Astrocyte (in vitro differentiated cells and primary cell): Measurements from ENCODE around the gene RAVER1. TPM values are rescaled to one million over a fixed set of nuclear protein-coding genes. Genes with fewer than 3 reads are reported as not detected.

Experiments used
- DNase-seq: peaks from one replicate; pipeline ENCODE4 v3.0.0-alpha.2; 2010; ENCODE audit warnings: low read depth
- FAIRE-seq: peaks from 2 replicates; lab custom pipeline; 2011; peaks lifted over from hg19 to GRCh38; lab: Jason Lieb, UNC
- H2AFZ ChIP-seq: 2 replicates; pipeline ENCODE4 v1.6.0; 2012; ENCODE audit warnings: low read depth, low read length, inconsistent platforms
- H3K27ac ChIP-seq: 2 replicates; pipeline ENCODE4 v1.5.1; 2011; ENCODE audit warnings: low read depth, low read length, inconsistent platforms
- H3K27me3 ChIP-seq: 2 replicates; pipeline ENCODE4 v1.6.0; 2011; ENCODE audit warnings: low read length, inconsistent platforms; ENCODE audit not compliant: insufficient read depth
- H3K36me3 ChIP-seq: 2 replicates; pipeline ENCODE4 v1.5.1; 2011; ENCODE audit warnings: low read length, inconsistent platforms; ENCODE audit not compliant: insufficient read depth
- H3K4me1 ChIP-seq: 2 replicates; pipeline ENCODE4 v1.5.1; 2011; ENCODE audit warnings: low read length, inconsistent platforms; ENCODE audit not compliant: insufficient read depth
- H3K4me2 ChIP-seq: 2 replicates; pipeline ENCODE4 v1.6.0; 2012; ENCODE audit warnings: low read length, inconsistent platforms
- H3K4me3 ChIP-seq: 2 replicates; pipeline ENCODE4 v1.5.1; 2011; ENCODE audit warnings: low read depth, mild to moderate bottlenecking, low read length, inconsistent platforms; ENCODE audit not compliant: insufficient read depth
- H3K79me2 ChIP-seq: 2 replicates; pipeline ENCODE4 v1.6.0; 2012; ENCODE audit warnings: mild to moderate bottlenecking, low read length, inconsistent platforms; ENCODE audit not compliant: insufficient read depth
- H3K9ac ChIP-seq: 2 replicates; pipeline ENCODE4 v1.6.0; 2012; ENCODE audit warnings: mild to moderate bottlenecking, low read length, inconsistent platforms
- H3K9me3 ChIP-seq: 2 replicates; pipeline ENCODE4 v1.5.1; 2012; ENCODE audit warnings: low read depth, mild to moderate bottlenecking, low read length, inconsistent platforms; ENCODE audit not compliant: insufficient read depth
- H4K20me1 ChIP-seq: 2 replicates; pipeline ENCODE4 v1.6.0; 2012; ENCODE audit warnings: low read length, inconsistent platforms; ENCODE audit not compliant: insufficient read depth
- H3K27ac Mint-ChIP-seq: one replicate; pipeline ENCODE4 v1.8.0; 2021; ENCODE audit warnings: mild to moderate bottlenecking, mixed read lengths; ENCODE audit not compliant: unreplicated experiment
- H3K27me3 Mint-ChIP-seq: one replicate; pipeline ENCODE4 v1.8.0; 2021; ENCODE audit warnings: low read depth, mixed read lengths; ENCODE audit not compliant: unreplicated experiment
- H3K36me3 Mint-ChIP-seq: one replicate; pipeline ENCODE4 v1.8.0; 2021; ENCODE audit warnings: low read depth, mixed read lengths; ENCODE audit not compliant: unreplicated experiment
- H3K4me1 Mint-ChIP-seq: one replicate; pipeline ENCODE4 v1.8.0; 2021; ENCODE audit warnings: low read depth, mixed read lengths; ENCODE audit not compliant: unreplicated experiment
- H3K4me3 Mint-ChIP-seq: one replicate; pipeline ENCODE4 v1.8.0; 2021; ENCODE audit warnings: mild to moderate bottlenecking, moderate library complexity, mixed read lengths; ENCODE audit not compliant: unreplicated experiment
- H3K9me3 Mint-ChIP-seq: one replicate; pipeline ENCODE4 v1.8.0; 2021; ENCODE audit warnings: mild to moderate bottlenecking, mixed read lengths; ENCODE audit not compliant: unreplicated experiment
- EZH2 ChIP-seq: IDR thresholded peaks from 2 replicates; pipeline ENCODE4 v1.6.1; 2012; ENCODE audit warnings: mild to moderate bottlenecking, low read length, inconsistent platforms; ENCODE audit not compliant: insufficient read depth
- total RNA-seq: library from RNA; stranded (reverse); gene quantifications from 2 replicates; pipeline ENCODE4 v1.2.1, GENCODE V29; 2021
- TF ChIP-seq, protein P1 (sequence below): IDR thresholded peaks from 2 replicates; pipeline ENCODE4 v1.5.1; 2011; ENCODE audit warnings: low read depth, mild to moderate bottlenecking, inconsistent platforms, low read length, moderate library complexity; ENCODE audit not compliant: insufficient read depth

Gene RAVER1
- total RNA-seq, 1 donor from 2014 or later = 29.6 TPM

DNA sequence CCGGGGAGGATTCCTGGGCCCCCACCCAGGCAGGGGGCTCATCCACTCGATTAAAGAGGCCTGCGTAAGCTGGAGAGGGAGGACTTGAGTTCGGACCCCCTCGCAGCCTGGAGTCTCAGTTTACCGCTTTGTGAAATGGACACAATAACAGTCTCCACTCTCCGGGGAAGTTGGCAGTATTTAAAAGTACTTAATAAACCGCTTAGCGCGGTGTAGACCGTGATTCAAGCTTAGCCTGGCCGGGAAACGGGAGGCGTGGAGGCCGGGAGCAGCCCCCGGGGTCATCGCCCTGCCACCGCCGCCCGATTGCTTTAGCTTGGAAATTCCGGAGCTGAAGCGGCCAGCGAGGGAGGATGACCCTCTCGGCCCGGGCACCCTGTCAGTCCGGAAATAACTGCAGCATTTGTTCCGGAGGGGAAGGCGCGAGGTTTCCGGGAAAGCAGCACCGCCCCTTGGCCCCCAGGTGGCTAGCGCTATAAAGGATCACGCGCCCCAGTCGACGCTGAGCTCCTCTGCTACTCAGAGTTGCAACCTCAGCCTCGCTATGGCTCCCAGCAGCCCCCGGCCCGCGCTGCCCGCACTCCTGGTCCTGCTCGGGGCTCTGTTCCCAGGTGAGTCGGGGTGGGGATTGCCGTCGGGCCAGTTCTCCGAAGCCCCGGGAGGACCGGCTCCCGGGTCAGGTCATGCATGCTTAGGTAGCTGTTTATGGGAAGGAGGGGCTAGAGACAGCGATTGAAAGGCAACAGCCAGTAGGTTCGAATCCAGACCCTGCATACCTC lies 62.5 kb downstream of the RAVER1 start, which contains the start of gene ICAM1:
ICAM1 (plus strand) TSS at position 505 of the 779 bp plus-strand sequence; CDS start at position 545, 40 bp downstream.
- no peaks in the 10 kb centered on the region for H3K79me2 ChIP-seq
- Mint-ChIP-seq H3K9me3 (no peaks in the 10 kb centered on the region), H3K27ac (no peak within 1 kb of the TSS), H3K4me1 (no peaks in the 10 kb centered on the region), H3K27me3 (peaks cover 25% of the 10 kb centered on the region), H3K4me3 (peak within 1 kb of the TSS; percentile 34), H3K36me3 (no peaks in the 10 kb centered on the region)
- H3K4me3 ChIP-seq = peak within 1 kb of the TSS; percentile 22
- H3K4me1 ChIP-seq = peaks cover 12% of the 10 kb centered on the region
- peak within 1 kb of the TSS; percentile 55 for H2AFZ ChIP-seq
- H3K4me2 ChIP-seq = peak within 1 kb of the TSS; percentile 76
- DNase-seq (peak; percentile 45), FAIRE-seq (no peak)
- H3K9ac ChIP-seq = peak within 1 kb of the TSS; percentile 29
- no peak within 1 kb of the TSS for H3K27ac ChIP-seq
- H3K27me3 ChIP-seq = peaks cover 13% of the 10 kb centered on the region
- no peaks in the 10 kb centered on the region for H4K20me1 ChIP-seq
- H3K36me3 ChIP-seq = no peaks in the 10 kb centered on the region
- no peaks in the 10 kb centered on the region for H3K9me3 ChIP-seq
- TF ChIP-seq, protein P1, sequence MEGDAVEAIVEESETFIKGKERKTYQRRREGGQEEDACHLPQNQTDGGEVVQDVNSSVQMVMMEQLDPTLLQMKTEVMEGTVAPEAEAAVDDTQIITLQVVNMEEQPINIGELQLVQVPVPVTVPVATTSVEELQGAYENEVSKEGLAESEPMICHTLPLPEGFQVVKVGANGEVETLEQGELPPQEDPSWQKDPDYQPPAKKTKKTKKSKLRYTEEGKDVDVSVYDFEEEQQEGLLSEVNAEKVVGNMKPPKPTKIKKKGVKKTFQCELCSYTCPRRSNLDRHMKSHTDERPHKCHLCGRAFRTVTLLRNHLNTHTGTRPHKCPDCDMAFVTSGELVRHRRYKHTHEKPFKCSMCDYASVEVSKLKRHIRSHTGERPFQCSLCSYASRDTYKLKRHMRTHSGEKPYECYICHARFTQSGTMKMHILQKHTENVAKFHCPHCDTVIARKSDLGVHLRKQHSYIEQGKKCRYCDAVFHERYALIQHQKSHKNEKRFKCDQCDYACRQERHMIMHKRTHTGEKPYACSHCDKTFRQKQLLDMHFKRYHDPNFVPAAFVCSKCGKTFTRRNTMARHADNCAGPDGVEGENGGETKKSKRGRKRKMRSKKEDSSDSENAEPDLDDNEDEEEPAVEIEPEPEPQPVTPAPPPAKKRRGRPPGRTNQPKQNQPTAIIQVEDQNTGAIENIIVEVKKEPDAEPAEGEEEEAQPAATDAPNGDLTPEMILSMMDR = no peak
- TF ChIP-seq EZH2 = peak; percentile 23

DNA sequence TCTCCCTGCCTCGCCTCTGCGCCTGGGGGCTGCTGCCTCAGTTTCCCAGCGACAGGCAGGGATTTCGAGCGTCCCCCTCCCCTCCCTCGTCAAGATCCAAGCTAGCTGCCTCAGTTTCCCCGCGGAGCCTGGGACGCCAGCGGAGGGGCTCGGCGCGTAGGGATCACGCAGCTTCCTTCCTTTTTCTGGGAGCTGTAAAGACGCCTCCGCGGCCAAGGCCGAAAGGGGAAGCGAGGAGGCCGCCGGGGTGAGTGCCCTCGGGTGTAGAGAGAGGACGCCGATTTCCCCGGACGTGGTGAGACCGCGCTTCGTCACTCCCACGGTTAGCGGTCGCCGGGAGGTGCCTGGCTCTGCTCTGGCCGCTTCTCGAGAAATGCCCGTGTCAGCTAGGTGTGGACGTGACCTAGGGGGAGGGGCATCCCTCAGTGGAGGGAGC lies 63.1 kb downstream of the RAVER1 start:
- H3K4me1 ChIP-seq = peaks cover 12% of the 10 kb centered on the region
- Mint-ChIP-seq H3K36me3 (no peaks in the 10 kb centered on the region), H3K4me1 (no peaks in the 10 kb centered on the region), H3K9me3 (no peaks in the 10 kb centered on the region), H3K27ac (no peak overlapping the region), H3K4me3 (no peak overlapping the region), H3K27me3 (peaks cover 23% of the 10 kb centered on the region)
- H3K27ac ChIP-seq = no peak overlapping the region
- no peaks in the 10 kb centered on the region for H3K79me2 ChIP-seq
- FAIRE-seq (no peak), DNase-seq (no peak)
- no peaks in the 10 kb centered on the region for H3K9me3 ChIP-seq
- H3K4me2 ChIP-seq = peak overlapping the region; percentile 76
- no peak overlapping the region for H3K4me3 ChIP-seq
- H2AFZ ChIP-seq = peak overlapping the region; percentile 32
- H3K27me3 ChIP-seq = peaks cover 13% of the 10 kb centered on the region
- TF ChIP-seq EZH2 = peak; percentile 52
- TF ChIP-seq, protein P1 = no peak
- H4K20me1 ChIP-seq = no peaks in the 10 kb centered on the region
- H3K36me3 ChIP-seq = no peaks in the 10 kb centered on the region
- peak overlapping the region; percentile 29 for H3K9ac ChIP-seq
